DOHH2 (cell line): ENCODE results near the gene NKG7.

Source experiments
- CTCF ChIP-seq: fragments of 200-600 bp; sonication (generic); IDR thresholded peaks from one replicate; pipeline ENCODE4 v1.5.1; 2014; ENCODE audit warnings: antibody characterized with exemption, mild to moderate bottlenecking, low read depth, low read length; ENCODE audit not compliant: poor library complexity, severe bottlenecking
- EZH2phosphoT487 ChIP-seq: fragments of 200-600 bp; sonication (generic); IDR thresholded peaks from 2 replicates; pipeline ENCODE4 v1.6.1; 2017; ENCODE audit warnings: borderline replicate concordance, mild to moderate bottlenecking, antibody characterized with exemption, low read length, moderate library complexity, mixed read lengths

- TF ChIP-seq CTCF: no peak
- no peak for TF ChIP-seq EZH2phosphoT487
These were observed 14.5 kb upstream of the NKG7 start for GRCh38 chr19:51386882-51387520.
